Omental fat pad (tissue), 4 donors: Measurements from ENCODE around the gene SMG5. TPM values are rescaled to one million over a fixed set of nuclear protein-coding genes. Genes with fewer than 3 reads are reported as not detected.

ENCODE experiments used
- ATAC-seq: fragments of 150-250 bp; one replicate; pipeline ENCODE4 v1.9.1; 2016; ENCODE audit warnings: mild to moderate bottlenecking, moderate library complexity; ENCODE audit not compliant: low FRiP score
- DNase-seq: peaks from one replicate; pipeline ENCODE4 v3.0.0-alpha.2; 2019; ENCODE audit warnings: low spot score
- total RNA-seq, 4 donors: library from RNA; depleted of rRNA; stranded (reverse); fragments of >200 nt; gene quantifications; one replicate each; pipeline ENCODE4 v1.1.0, GENCODE V29; 2016
- TF ChIP-seq, protein P1 (sequence below), 3 donors: fragments of 450-650 bp; IDR thresholded peaks; one replicate each; pipeline ENCODE4 v1.5.1; 2016 to 2017; ENCODE audit warnings: antibody characterized with exemption in 3 of 3, mild to moderate bottlenecking in 3 of 3, moderate library complexity in 2 of 3

Gene SMG5
- total RNA-seq, 4 donors from 2014 or later, result 51.0 to 81.2 (median 53.2) TPM

GRCh38 chr1:156305215-156305614, 22.6 kb upstream of the SMG5 start:
- DNase-seq, result no peak
- no peak for ATAC-seq
- TF ChIP-seq, protein P1, sequence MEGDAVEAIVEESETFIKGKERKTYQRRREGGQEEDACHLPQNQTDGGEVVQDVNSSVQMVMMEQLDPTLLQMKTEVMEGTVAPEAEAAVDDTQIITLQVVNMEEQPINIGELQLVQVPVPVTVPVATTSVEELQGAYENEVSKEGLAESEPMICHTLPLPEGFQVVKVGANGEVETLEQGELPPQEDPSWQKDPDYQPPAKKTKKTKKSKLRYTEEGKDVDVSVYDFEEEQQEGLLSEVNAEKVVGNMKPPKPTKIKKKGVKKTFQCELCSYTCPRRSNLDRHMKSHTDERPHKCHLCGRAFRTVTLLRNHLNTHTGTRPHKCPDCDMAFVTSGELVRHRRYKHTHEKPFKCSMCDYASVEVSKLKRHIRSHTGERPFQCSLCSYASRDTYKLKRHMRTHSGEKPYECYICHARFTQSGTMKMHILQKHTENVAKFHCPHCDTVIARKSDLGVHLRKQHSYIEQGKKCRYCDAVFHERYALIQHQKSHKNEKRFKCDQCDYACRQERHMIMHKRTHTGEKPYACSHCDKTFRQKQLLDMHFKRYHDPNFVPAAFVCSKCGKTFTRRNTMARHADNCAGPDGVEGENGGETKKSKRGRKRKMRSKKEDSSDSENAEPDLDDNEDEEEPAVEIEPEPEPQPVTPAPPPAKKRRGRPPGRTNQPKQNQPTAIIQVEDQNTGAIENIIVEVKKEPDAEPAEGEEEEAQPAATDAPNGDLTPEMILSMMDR (IDR thresholded peaks at IDR 0.05), result no peak

- TF ChIP-seq, protein P1 (IDR thresholded peaks at IDR 0.05), result no peak
- DNase-seq, result no peak
- ATAC-seq, result no peak
Observed at GRCh38 chr1:156303241-156303640, 20.6 kb upstream of the SMG5 start.

GRCh38 chr1:156298852-156299357, 16.3 kb upstream of the SMG5 start, which contains the start of gene VHLL:
VHLL (minus strand) TSS chr1:156299307; CDS start chr1:156299189, 118 bp downstream.
- DNase-seq, result no peak
- TF ChIP-seq, protein P1 (IDR thresholded peaks at IDR 0.05), result no peak
- ATAC-seq, result no peak

GRCh38 chr1:156295391-156295947, 12.8 kb upstream of the SMG5 start, which contains the start of gene GLMP:
GLMP (minus strand) TSS chr1:156295679; CDS start chr1:156295645, 34 bp downstream.
- no peak for ATAC-seq
- DNase-seq, result peak; percentile 58
- TF ChIP-seq, protein P1 (IDR thresholded peaks at IDR 0.05), result no peak

DNA sequence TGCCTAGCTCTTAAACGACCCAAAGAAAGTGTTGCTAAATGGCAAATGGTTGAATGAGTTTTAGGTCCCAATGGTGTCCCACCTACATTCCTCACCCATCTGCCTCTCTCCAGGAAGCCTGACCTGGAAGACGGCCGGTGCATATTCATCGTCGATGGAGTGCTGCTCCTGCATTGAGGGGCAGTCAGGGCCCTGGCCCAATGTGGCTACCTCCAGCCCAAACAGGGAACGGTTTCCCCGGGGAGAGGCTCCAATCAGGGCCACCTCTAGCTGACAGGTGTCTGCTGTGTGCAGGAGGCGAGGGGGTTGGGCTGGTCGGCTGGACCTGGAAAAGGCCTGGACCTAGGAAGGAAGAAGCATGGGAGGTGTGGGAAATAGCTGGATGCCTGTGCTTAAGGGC, 11.3 kb upstream of the SMG5 start:
- DNase-seq, result no peak
- TF ChIP-seq, protein P1 (IDR thresholded peaks at IDR 0.05), result no peak
- ATAC-seq, result no peak

DNA sequence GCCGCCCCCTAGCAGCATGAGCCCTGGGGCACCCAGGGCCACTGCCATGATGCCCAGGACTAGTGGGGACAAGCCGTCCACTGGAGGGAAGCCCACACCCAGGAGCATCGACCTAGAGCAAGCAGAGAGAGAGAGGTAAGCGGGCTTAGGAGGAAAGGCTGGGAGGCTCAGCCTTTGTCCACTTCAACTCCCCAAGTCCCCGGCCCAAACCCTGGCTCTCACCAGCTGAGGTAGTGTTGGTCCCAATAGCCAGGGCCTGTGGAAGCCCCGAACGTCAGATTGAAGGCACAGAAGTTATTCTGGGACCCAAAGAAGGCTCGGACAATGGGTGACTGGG, 10.4 kb upstream of the SMG5 start:
- ATAC-seq, result no peak
- no peak for DNase-seq
- TF ChIP-seq, protein P1 (IDR thresholded peaks at IDR 0.05), result no peak
